GM19452 (cell line): ENCODE measurements around the gene TENM3.

ENCODE experiments used
- ATAC-seq: cut with Tn5 transposase; IDR thresholded peaks from one replicate; pipeline ENCODE4 v1.9.1; 2021; ENCODE audit not compliant: unreplicated experiment

Gene TENM3

DNA sequence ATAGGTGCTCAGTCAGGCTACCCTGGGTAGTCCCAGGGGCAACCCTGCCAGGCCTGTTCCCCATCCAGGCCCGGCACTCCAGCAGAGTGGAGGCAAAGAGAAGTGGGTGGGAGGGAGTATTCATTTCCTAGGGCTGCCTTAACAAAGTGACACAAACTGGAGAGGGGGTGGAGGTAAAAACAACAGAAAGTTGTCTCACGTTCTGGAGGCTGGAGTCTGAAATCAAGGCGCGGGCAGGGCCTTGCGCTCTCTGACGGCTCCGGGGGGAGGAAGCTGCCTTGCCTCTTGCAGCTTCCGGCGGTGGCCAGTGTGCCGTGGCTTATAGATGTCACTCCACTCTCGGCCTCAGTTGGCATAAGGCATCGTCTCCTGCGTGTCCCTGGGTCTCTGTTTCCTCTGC lies 583.2 kb downstream of the TENM3 start:
- peak; percentile 61 for ATAC-seq

DNA sequence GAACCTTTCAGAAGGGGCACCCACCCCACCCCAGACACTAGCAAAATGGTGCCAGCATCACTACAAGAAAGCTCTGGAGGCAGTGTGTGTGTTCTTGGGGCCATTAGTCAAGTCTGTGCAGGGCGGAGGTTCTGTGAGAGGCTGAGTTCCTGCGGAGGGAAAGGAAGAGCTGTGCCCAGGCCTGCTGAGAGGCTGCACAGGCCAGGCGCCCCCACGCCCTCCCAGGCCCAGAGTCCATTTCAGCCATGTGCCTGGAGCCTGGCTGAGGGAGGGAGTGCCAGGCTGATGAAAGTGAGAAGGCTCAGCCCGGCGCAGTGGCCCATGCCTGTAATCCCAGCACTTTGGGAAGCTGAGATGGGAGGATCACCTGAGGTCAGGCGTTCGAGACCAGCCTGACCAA lies 584.0 kb downstream of the TENM3 start:
- ATAC-seq, result no peak

DNA sequence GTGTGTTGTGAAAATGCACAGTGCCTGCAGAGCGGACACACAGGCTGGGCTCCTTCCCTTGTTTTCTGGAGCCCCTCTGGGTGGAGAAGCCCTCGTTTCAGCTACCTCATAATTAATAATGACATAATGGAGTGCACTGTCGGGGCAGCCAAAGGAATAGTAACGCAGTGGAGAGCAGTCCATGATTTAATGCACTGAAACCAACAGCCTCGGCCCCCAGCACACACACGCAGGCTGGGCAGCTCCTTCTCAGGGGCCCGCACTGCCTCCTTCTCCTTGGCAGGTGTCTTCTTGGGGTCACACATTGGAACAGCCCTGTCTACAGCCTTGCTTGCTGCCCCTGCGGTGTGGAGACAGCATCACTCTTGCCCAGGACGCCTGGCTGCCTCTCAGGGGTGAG lies 584.8 kb downstream of the TENM3 start:
- ATAC-seq, result no peak

DNA sequence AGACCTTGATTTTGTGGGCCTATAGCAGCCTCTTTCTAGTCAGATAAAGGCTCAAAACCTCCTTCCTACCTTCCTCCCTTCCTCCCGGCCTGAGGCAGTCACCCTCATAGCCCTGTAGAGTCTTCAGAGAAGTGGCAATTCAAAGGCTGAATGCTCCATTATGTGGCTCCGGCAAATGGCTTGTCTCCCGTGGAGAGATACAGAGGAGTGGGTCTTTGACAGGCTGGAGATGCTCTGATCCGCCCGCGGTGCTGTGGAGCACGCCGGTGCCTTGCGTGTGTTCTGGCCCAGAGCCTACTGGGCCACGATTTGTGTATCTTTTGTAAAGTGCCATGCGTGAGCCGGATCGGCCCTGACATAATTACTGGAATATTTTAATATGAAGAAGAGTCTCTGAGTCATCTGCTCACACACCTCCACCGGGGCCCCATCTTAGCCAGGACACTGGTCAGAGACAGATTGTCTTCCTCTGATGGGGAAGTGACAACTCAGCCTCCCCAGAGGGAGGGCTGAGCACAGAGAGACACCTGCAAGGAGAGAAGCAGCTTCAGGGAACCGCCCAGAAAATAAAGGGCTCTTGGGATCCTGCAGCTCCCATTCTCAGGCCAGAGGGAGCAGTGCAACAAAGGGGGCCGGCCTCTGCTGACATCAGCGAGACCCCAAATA lies 585.3 kb downstream of the TENM3 start:
- no peak for ATAC-seq

DNA sequence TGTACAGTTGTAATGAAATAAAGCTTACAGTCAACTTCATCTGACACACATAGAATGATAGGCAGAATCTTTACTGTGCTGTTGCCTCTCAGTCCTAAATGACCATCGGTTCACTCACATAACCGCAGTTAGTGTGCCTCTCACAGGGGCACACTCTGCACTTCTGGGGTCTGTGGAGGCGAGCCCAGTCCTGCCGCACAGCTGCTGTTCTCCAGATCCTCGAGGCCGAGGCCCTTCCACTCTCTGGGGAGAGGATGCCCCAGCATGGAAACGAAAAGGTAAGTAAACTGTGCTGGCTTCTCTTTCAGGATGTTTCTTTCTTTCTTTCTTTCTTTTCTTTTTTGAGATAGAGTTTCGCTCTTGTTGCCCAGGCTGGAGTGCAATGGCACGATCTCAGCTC lies 586.0 kb downstream of the TENM3 start:
- ATAC-seq, result no peak

DNA sequence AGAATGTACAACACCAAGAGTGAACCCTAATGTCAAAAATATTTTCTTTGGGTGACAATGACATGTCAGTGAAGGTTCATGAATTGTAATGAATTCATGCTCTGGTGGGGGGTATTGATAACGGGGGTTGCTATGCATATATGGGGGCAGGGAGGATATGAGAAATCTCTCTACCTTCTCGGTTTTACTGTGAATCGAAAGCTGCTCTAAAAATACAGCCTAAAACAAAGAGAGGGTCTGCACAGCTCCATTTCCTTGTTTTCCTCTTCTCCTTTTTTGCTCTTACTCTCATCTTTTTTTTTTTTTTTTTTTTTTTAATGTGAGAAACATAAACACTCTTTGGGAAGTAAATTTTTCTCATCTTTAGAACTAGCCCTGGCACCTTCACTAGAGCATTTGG lies 588.2 kb downstream of the TENM3 start:
- no peak for ATAC-seq

DNA sequence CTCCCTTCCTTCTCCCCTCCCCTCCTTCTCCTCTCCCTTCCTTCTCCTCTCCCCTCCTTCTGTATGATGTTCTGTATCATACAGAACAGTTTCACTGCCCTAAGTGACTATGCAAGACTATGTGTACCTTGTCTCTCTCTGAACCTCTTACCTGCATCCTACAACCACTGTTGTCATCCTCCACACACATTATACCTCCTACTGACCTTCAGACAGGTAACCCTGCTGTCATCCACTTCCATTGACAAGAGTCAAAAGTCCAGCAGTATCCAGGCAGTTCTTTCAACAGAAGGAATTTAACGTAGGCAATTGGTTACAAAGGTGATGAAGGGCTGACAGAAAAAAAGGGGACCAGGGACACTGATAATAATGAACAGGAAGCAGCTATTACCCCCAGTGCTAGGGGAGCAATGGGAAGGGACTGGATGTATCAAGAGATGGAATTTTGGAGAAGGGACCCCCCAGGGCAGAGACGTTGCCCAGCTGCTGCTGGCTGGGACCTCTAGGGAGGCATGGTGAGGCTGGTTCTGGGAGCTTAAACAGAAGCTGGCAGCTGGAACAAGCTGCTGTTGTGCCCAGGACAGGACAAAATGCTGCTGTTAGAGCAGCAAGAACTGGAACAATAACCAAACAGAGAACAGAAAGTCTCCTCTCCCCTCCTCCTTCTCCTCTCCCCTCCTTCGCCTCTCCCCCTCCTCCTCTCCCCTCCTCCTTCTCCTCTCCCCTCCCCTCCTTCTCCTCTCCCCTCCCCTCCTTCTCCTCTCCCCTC lies 589.3 kb downstream of the TENM3 start:
- ATAC-seq, result no peak

DNA sequence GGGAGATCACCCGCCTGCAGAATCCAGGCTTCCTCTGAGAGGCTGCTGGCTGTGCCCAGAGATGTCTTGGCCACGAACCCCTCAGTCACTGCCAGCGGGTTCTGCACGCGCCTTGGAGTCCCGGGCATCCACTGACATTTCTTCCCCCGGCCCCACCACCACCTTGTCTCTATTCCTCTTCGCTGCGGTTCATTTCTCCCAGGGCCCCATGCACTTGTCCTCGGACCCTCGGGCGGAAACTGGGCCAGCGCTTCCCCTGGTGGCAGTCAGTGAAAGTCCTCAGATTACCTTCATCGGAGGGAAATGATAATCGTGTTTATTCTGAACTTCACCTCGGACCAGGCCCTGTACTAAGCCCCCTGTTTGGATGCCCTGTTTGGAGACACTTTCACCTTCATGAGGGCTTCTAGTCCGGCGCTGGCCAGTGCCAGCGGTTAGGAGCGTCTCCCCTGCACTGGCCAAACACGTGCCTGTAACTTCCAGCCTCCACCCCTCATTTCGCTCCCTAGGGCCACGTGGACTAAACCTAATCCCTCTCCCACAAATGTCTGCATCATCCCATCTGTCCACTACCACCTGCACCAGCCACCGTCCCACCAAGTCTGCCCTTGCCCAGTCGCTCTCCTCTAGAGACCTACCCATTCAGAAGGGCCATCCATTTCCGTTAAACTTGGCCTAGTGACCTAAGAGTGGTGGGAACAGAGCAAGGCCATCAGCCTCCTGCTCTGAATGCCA lies 592.0 kb downstream of the TENM3 start:
- no peak for ATAC-seq

DNA sequence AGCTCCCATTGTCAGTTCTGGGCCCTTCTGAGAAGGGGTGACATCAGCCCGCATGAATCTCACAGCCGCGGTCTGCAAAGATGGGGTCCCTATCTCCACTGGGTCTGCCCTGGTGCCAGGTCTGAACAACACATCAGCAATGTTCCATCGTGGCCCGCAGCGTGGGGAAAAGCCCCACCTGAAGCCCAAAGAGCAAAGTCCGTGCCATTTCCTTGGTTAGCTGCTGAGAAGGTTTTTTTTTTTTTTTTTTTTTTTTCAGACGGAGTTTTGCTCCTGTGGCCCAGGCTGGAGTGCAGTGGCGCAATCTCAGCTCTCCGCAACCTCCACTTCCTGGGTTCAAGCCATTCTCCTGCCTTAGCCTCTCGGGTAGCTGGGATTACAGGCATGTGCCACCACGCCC lies 594.6 kb downstream of the TENM3 start:
- no peak for ATAC-seq

DNA sequence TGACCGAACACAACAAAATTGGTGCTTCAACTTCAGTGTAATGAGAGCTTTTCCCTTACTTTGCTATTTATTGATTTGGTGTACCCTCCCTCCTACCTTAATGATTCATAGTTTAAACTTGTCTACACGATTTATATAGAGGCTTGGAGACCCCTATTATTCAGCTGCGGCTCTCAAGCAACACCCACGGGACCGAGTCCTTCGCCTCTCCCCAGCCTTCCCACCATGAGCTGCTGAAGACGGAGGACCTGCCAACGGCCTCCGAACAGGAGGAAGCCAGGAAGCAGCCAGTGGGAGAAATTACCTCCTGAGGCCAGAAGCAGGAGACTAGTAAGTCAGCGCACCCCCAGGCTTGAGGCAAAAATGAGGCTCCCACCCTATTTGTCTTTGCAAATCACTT lies 595.3 kb downstream of the TENM3 start:
- ATAC-seq, result no peak

DNA sequence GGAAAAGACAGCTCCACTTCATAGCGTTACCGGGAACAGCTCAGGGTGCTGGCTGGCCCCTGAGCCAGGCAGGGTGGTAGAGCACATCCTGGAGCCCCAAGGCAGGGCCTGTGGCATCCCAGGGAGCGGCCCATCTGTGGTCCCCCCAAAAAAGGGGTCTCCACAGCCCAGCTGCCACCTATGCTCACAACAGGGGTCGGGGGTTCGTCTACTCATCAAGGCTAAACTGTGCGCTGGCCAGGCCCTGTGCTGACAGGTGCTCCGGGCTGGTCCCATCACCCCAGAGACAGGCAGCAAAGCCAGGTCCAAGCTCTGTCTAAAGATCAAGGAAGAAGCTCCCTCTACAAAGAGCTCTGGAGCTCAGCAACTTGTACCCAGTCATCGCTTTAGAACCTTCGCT lies 596.1 kb downstream of the TENM3 start:
- ATAC-seq, result no peak

DNA sequence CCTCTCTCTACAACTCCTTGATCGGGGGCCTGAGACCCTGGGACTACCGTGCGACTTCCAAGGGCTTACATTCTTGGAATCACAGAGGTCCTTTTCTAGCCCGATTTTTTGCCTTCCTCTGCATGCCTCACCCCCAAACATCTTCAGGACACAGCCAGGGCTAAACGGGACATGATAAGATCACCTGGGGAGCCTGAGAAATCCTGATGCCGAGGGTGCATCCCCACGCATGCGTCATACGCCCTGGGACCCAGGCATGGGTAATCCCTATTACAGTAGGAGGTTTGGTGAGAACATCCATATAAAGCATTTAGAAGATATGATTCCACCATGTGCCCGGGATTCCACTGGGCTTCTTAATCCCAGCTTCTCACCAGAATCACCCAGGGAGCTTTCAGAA lies 596.9 kb downstream of the TENM3 start:
- ATAC-seq, result no peak

DNA sequence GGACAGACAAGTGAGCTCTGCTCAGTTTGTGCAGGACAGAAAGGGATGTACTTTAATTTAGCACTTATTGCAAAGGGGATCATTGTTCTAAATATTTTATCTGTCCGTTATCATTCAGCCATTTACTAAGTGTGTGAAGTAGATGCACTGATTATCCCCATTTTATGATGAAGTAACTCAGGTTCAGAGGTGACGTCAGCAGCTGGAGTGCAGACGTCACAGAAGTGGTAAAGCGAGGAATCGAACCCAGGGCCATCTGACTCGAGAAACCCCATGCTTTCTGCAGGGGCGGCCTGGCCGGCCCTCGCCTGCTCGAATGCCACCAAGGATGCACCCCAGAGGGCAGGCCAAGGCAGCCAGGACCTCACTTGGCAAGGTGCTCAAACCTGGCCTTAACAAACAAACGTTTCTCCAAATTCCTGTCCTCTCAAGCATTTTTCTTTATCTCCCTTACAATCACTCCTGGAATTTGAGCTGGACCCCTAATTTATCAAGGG lies 599.0 kb downstream of the TENM3 start:
- ATAC-seq, result no peak

DNA sequence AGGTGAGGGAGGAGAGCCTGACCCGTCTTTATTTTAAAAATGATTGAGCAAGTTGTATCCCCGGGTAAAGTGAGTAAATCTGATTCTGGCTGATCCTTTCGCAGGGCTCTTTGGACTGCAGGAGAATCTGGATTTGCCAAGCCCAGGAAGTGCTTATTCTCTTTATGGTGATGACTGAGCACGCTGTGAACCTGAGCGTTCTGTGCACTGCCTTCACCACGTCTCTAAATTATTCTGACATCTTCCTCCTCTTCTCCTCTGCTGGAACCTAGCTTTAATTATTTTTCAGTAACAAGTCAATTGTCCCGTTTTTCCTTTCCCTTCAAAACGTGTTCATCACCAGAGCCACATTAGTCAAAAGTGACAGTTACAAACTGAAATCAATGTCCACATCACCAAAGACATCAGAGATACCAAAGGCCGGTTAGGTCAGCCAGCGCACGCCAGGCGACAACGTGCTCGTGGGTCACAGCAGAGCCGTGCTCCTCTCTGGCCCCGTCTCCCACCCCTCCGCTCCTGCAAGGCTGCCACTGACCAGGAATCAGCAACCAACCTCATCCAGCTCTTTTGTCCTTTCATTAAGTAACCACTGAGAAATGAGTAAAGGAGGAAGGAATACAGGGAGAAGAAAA lies 599.7 kb downstream of the TENM3 start:
- ATAC-seq, result no peak

DNA sequence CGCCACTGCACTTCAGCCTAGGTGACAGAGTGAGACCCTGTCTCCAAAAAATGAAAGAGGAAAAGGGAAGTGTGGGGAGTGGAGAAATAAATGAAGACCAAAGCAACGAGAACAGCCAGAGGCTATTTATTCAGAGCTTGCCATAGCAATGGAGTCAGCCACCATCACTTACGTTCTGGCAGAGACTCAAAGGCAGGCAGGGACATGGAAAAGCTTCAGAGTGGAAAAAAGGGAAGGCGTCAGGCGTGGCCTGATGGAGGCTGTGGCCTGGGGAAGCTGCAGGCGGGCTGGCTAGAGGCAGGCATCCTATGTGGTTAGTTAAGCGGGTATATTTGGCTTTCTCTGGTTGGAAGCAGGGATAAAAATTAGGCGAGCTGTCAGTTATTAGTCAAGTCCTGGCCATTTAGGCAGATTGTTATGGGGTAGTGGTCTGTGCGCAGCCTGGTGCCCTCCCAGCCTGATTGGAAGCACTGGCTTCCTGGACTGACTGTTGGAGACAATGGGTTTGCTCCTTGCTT lies 600.7 kb downstream of the TENM3 start:
- ATAC-seq, result no peak

DNA sequence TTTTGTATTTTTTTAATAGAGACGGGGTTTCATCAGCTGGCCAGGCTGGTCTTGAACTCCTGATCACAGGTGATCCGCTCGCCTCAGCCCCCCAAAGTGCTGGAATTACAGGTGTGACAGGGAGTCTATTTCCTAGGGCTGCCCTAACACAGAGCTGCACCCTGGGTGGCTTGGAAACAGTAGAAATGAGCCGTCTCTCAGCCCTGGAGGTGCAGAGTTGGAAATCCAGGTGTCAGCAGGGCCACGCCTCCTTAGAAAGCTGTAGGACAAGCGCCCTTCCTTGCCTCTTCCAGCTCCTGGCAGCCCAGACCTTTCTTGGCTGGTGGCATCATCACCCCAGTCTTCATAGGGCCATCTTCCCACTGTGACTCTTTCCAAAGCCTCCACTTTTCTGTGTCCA lies 602.4 kb downstream of the TENM3 start:
- no peak for ATAC-seq

DNA sequence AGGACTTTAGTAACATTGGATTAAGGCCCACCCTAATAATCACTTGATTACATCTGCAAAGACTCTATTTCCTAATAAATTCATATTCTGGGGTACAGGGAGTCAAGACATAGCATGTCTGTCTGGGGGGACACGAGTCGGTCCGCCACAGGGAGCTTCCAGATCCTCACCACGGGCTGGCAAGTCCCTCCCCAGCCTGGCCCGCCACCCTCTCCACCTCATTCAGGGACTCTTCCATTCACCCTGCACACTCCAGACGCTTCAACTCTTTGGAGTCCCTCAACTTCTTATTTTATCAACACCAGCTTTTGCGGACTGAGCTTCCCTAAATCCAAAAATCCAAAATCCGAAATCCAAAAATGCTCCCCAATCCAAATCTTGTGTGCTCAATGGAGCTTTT lies 602.8 kb downstream of the TENM3 start:
- ATAC-seq, result no peak

DNA sequence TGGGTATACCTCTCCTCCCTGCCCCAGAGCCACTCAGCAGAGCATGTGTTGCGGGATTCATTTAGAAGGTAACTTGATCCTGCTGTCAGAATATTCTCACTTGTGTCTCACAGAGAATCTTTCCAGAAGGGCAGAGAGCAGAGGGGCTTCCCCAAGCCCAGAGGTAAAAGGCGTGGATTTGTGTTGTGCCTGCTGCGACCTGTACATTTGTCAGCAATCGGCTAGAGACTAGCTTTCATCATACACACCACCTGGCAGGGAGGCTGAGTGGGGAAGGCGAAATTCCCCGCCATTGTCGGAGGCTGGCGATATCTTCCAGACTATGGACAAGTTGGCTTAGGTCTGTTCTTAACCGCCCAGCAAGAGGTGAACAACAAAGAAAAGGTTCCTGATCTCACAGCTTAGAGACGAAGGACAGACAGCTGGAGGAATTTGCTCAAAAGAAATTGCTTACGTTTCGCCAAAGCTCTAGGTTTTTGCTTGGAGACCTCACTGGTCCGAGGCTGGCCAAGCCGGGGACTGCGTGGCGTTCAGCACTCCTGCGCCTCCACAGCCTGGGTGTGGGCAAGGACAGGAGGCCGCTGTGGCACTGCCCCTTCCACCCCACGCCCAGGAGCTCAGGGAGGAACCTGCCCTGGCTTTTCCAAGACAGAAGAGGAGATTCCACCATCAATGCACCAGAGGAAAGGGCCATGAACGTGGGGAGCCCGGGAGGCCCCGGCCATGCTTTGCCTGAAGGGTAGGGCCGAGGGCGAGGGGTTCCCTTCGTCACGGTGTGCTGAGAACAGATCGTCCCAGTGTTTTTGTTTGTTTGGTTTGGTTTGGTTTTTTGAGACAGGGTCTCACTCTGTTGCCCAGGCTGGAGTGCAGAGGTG lies 604.6 kb downstream of the TENM3 start:
- ATAC-seq, result no peak

DNA sequence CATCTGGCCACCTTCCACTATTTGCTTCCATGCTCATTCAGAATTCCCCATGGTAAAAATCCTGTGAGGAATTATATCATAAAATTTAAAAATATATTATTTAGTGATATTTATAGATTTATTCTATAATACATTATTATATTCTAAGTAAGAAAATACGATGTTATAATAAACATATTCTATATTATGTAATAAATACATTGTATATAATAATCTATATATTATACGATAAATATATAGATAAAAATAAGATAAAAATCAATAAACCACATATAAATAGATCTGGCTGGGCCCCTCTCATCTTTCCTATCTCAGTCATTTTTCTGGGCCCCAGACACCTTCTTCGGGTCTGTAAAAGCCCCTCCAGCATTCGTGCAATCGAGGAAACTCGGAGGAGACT lies 605.5 kb downstream of the TENM3 start:
- no peak for ATAC-seq
